HG03558 (cell line): Measurements from ENCODE around the gene ADCY10.
"Not testable (repeated sequence)": the region's sequence is repeated elsewhere in the genome, so short reads cannot be mapped to it uniquely, and the experiment has no call there.

Source experiments
- ATAC-seq: cut with Tn5 transposase; IDR thresholded peaks from one replicate; pipeline ENCODE4 v1.9.1; 2021; ENCODE audit warnings: moderate number of reproducible peaks; ENCODE audit not compliant: unreplicated experiment; ENCODE audit errors: extremely low read depth

ADCY10 gene

DNA sequence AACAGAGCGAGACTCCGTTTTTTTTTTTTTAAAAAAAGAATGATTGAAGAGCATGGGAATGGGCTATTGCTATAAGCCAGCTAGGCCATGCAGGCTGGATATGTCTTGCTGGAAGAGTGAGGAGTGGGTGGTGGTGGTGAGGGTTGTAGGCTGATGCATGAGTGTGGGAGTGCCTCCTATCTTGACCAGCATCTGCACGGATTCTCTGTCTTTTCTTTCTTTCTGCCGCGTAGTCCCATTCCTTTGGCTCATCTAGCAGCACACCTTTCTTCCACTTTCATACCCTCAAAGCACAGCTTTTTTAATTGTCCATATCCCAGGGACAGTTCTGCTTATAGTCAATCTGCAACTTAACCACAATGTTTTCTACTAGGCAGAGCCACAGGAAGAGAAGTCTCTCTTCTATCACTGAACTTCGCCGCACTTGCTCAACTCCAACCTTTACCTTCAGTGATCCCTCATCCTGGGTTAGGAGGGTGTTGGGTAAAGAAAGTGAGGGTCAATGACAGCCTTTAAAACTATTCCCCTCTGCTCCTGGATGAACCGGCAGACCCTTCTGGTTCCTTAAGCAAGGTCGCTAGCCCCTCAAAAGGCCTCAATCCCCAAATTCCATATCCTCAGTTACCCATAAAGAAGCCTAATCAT is 15.2 kb downstream of the ADCY10 start:
- no peak for ATAC-seq

DNA sequence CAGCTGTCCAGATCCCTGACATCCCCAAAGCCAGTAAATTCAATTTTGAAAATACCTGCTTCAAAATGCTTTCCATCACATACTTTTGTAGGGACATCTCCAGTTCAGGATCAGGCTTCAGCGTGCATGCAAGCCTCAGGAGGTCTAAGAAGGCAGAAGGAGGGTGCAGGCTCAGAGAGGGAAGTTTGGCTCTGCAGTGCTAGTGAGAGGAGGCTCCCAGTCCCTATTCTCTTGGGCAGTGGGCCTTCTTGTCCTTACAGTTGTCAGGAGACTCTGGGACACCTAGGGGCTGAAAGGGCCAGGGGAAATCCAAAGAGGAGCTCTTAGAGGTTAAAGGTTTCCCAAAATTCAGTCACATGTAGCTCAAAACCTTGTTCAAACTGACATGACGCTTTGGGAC is 20.1 kb downstream of the ADCY10 start:
- no peak for ATAC-seq

DNA sequence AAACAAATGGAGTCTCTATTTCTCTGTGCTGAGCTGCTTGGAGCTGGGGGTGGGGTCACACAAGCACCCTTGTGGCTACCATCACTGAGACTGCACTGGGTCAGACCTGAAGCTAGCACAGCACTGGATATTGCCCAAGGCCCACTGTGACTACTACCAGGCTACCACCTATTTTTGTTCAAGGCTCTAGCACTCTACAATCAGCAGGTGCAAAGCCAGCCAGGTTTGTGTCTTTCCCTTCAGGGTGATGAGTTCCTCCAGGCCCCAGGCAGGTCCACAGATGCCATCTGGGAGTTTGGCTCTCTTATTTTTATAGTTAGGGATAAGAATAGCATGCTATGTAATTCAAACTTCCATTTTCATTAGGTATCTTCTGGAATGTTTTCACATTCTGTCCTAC is 23.5 kb downstream of the ADCY10 start:
- no peak for ATAC-seq

DNA sequence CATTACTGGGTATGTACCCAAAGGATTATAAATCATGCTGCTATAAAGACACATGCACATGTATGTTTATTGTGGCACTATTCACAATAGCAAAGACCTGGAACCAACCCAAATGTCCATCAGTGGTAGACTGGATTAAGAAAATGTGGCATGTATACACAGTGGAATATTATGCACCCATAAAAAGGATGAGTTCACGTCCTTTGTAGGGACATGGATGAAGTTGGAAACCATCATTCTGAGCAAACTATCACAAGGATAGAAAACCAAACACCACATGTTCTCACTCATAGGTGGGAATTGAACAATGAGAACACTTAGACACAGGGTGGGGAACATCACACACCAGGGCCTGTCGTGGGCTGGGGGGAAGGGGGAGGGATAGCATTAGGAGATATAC is 26.7 kb downstream of the ADCY10 start:
- ATAC-seq, result not testable (repeated sequence)

DNA sequence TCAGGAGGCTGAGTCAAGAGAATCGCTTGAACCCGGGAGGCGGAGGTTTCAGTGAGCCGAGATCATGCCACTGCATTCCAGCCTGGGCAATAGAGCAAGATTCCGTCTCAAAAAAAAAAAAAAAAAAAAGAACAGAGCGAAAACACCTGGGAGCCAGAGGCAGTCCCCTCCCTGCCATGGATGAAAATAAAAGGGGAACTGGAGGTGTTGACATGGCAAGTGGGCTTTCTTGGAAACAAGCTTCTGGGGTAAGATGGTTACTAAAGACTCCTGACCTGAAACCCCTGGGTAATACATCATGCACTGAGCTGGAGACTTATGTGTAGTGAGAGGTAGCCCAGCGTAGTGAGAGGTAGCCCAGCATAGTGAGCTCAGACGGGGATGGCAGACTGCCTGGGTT is 31.6 kb downstream of the ADCY10 start:
- no peak for ATAC-seq

DNA sequence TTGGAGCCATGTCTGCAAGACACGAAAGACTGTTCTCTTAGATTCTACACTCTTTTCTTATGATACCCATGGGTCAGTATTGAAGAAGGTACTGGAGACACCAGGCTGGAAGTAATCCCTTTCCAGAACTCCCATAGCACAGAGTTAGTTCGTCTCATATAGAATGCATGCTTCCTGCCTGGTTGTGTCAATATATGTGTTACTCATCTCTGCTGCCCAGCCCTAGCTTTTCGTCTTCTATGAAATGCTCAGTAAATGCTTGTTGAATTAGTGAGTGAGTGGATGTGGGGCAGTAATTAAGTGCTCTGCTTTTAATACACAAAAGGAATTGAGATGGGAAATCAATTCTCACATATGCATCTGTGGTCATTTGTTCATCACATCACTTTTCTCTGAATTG is 32.1 kb downstream of the ADCY10 start:
- ATAC-seq, result no peak

DNA sequence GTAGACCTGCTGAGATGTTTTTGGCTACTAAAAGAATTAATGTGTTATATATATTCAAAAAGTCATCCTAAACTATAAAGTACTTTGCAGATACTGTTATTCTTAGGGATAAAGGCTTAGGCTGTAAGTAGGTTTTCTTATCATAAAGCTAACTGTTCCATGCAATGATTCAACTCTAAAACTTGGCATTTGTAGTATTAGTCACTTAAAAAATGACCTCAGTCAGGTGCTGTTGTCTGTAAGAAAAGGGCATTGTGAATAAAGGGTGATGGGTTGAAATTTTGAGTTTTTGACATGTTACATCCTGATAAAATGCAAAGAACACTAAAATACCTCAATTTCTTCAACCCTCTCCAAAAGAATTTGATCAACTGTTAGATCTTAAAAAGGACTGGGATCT is 32.9 kb downstream of the ADCY10 start:
- no peak for ATAC-seq

DNA sequence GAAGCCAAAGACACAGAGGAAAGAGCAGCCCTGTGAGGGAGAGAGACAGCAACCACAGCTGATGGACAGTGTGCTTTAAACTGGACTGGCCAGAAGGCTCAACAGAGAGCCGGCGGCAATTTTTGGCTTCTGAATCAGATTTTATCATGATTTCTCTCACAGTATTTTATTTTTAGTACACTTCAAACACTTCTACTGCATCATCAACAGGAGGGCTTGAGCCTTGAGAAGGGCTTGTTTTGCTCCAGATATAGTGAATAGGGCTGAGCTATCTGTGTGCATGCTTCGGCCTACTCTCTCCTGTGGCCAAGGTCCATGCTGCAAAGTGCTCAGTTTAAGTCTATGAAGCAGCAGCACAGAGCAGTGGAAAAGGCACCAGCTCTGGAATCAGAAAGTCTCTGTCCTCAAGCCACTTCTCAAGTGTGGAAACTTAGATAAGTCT is 33.3 kb downstream of the ADCY10 start:
- ATAC-seq, result no peak

DNA sequence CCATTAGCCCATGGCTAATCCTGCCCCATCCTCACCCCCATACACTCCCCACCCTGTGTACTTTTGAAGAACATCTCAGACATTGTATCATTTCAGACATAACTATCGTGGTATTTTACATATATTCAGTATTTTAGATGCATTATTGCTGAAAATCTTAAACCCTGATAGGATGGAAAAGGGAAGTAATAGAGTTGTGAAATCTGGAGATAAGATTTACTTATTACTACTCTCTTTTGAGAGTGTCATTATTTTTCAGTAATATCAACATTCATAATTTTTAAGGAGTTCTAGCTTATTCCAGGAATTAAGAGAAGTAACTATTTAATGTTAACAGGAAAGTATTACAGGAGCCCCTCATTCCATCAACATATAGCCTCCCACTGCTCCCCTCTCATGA is 34.4 kb downstream of the ADCY10 start:
- no peak for ATAC-seq

DNA sequence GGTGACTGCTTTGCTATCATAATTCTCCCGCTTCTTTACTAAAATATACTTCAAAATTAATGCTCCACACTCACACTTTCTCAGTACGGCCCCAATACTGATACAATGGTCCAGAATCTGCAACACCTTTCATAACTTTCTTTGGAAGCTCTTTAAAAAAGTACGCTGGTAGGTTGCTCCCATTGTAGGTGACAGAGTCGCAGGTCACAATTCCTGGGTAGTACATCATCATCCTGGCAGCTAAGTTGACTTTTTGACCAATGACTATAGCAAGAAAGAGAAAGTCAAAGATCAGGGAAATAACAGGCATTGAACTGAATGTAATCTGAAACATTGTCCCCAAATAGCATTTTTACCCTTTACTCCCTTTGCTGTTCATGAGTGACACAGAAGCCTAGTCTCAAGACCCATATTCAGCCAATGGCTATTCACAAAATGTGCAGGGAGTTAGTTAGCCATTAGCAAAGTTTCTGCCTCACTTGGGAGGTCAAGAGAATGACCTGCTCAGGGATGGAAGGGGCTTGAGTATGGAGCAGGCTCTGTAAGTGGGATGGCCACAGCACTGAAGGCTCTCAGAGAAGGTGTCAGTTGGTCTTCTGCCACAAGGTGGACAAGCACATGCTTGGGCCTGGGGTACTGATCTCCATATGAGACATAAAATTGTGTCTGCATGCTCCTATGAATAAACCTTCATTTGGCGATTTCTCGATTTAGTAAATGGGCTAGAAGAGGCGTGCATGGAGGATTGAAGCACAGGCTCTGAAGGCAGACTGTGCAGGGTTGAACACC is 35.4 kb downstream of the ADCY10 start:
- ATAC-seq, result no peak

DNA sequence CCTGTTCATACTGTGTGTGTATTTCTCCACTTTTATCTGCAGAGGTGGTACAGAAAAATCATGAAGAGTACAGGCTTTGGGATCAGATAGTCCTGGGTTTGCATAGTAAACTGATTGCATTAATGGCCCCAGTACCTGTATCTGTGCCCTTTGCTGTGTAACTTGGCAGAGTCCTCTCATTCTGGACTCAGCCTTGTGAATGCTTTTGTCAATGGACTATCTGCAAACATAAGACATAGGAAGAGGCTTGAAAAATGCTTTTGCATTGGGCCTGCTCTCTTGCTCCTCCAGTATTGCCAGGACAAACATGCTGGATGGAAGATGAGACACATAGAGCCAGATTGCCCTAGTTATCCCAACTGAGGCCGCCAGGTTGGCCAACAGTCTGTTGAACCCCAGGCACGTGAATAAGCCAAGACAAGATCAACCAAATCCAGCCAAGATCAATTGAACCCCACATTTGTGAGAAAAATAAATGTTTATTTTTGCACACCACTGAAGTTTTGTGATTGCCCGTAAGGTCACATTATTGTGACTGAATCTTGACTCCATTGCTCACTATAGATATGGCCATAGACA is 37.2 kb downstream of the ADCY10 start:
- no peak for ATAC-seq

DNA sequence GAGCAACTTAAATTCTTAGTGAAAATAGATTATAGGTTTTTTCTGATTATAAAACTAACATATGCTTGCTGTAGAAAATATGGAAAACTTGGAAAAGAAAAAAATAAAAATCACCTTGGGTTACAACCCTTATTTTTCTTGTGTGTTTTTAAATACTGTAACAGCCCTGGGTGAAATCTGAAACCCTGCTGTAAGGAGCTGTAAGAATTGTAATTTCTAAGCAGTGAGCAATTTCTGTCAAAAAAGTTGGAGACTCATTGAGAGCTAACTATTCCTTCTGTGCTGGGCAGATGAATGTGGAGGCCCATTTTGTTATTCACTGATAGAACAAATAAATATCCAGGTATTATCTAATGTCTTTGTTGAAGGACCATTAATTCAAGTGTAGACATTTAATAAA is 42.6 kb downstream of the ADCY10 start:
- ATAC-seq, result no peak

DNA sequence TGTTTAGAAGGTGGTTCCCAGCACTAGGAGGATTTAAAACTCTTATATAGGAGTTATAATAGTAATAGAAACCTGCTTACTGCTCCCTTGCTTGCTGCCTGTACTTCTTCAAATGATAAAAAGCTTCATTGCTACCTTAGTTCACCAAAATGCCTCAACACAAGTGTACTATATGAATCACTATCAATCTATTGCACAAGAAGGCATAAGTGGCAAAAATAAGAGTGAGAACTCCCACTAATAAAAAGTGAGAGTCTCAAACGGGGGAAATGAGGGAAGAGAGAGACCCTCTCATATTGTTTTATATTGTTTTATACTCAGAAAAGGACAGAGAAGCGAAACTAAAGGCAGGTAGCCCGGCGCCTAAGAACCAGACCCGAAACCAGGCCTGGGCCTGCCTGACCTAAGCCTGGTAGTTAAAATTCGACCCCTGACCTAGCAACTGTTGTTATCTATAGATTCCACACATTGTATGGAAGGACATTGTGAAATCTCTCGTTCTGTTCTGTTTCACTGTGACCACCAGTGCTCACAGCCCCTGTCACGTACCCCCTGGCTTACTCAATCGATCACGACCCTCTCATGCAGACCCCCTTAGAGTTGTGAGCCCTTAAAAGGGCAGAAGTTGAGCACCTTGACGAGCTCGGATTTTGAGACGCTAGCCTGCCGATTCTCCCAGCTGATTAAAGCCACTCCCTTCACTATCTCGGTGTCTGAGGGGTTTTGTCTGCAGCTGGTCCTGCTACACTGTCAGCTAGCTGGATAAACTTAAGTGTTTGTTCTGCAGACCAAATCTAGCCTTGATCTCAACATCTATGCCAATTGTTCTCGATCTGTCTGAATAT is 44.6 kb downstream of the ADCY10 start:
- not testable (repeated sequence) for ATAC-seq

DNA sequence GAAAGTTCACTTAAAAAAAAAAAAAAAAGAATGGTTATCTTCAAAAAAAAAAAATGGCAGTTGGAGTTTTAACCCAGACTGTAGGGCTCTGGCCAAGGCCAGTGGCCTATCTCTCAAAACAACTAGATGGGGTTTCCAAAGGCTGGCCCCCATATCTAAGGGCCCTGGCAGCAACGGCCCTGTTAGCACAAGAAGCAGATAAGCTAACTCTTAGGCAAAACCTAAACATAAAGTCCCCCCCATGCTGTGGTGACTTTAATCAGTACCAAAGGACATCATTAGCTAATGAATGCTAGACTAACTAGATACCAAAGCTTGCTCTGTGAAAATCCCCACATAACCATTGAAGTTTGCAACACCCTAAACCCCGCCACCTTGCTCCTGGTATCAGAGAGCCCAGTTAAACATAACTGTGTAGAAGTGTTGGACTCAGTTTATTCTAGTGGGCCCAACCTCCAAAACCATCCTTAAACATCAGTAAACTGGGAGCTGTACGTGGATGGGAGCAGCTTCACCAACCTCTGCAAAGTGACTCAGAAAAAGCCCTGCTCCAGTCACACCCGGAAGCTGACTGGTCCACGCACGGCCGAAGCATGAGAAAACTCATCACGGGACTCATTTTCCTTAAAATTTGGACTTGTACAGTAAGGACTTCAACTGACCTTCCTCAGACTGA is 47.1 kb downstream of the ADCY10 start:
- not testable (repeated sequence) for ATAC-seq

DNA sequence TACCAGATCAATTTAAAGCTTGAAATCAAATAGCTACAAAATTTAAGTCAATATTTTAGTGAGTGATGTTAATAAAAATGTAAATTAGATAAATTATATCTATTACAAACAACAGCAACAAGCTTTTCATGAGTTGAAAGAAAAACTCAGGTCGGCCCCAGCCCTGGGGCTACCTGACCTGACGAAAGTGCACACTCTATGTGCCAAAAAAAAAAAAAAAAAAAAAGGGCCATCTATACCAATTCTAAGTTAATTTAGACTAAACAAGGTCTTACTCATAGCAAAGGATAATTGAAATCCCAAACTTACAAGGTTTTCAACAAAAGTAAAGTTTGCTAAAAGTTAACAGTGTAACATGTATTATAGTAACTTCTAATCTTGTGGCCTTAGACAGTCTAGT is 47.6 kb downstream of the ADCY10 start:
- not testable (repeated sequence) for ATAC-seq

DNA sequence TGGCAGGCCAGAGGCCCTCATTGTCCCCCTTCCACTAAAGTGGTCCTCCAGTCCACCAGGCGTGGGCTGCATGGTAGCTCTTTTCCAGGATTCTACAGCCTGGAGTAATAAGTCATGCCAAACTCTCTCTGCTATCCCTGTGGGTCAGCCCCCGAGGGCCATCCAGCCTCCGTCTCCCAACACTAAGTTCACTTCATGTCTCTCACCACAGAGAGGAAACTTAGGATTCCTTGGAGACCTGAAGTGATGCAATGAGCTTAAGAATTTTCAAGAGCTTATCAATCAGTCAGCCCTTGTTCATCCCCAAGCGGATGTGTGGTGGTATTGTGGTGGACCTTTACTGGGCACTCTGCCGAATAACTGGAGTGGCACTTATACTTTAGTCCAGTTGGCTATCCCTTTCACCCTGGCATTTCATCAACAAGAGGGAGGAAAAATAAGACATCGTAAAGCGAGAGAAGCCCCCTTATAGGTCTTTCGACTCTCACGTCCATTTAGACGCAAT is 48.1 kb downstream of the ADCY10 start:
- not testable (repeated sequence) for ATAC-seq

DNA sequence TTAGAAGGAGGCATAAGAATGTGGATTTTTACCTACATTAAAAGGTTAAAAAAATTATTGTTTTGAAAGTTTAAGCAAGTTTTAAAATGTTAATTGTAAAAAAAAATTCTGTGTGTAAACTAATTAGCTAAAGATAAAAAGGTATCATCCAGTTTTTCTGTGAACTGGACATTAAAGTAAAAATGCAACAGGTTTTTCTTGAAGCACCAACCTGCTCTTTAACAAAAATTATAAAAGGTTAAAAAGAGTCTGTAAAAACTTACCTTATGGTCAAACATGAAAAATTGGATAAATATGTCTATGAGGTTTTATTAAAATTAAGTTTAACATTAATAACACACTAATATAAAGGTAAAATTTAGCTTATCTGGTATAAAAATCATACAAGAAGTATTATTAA is 48.7 kb downstream of the ADCY10 start:
- not testable (repeated sequence) for ATAC-seq

DNA sequence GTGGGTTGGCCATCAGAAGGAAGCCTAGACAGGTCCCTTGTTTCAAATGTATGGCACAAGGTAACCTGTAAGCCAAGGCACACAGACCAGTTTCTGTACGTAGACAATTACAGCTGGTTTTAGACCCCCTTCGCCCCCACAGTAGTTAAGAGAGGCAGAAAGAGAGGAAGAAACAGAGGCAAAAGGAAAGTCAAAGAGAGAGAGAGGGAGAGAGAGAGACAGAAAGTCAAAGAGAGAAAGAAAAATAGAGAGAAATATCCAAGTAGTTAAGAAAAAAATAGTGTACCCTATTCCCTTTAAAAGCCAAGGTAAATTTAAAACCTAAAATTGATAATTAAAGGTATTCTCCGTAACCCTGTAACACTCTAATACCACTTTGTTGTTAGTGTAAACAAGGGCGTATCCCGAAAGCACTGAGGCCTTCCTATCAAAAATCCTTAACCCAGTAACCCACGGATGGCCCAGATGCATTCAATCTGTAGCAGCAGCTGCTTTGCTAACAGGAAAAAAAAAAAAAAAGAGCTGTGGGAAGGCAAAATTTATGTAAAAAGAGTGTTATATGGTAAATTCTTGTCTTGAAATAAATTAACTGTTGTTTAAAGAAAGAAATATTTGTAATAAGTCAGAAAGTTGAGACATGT is 49.4 kb downstream of the ADCY10 start:
- ATAC-seq, result no peak

DNA sequence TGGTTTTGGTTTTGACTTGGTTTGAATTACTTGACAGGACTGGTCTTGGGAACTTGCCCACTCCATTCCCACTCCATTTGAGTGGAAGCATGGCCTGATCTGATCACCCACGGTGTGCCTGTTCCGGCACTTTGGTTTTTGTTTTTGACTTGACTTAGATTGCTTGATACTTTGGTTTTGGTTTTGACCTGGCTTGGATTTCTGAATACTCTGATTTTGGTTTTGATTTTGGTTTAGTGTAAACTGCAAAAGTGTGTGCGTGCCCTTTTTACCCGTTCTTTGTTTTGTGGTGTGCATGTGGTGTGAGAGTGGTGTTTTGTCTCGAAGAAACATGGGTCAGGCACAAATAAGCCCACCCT is 50.0 kb downstream of the ADCY10 start:
- no peak for ATAC-seq
